ENCODE measurements around the gene ENTPD1.
"Not testable (repeated sequence)": the region's sequence is repeated elsewhere in the genome, so short reads cannot be mapped to it uniquely, and the experiment has no call there.

ENTPD1 gene

DNA sequence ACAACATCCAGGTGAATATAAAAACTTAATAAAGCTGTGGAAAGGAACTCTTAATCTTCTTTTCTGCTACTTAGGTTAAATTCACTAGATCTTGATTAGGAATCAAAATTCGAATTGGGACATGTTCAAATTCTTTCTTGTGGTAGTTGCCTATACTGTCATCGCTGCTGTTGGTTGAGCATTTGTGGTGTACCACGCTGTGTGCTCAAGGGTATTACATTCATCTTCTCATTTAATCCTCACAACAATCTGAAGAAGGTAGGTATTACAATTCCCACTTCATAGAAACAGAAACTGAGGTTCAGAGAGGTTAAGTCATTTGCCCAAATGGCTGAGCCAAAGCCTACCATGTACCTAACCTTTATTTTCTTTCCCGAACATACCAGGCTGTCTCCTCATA, 111.9 kb downstream of the ENTPD1 start:
- Mint-ChIP-seq H3K4me3 (no peak overlapping the region), H3K27me3 (ENCODE audit: low read depth) (no peaks in the 10 kb centered on the region), H3K36me3 (ENCODE audit: low read depth) (peaks cover 33% of the 10 kb centered on the region), H3K4me1 (ENCODE audit: low read depth) (peaks cover 29% of the 10 kb centered on the region), H3K9me3 (no peaks in the 10 kb centered on the region), H3K27ac (no peak overlapping the region)

- Mint-ChIP-seq H3K27me3 (ENCODE audit: low read depth) (no peaks in the 10 kb centered on the region), H3K4me3 (no peak overlapping the region), H3K36me3 (ENCODE audit: low read depth) (peaks cover 44% of the 10 kb centered on the region), H3K4me1 (ENCODE audit: low read depth) (peaks cover 3% of the 10 kb centered on the region), H3K27ac (no peak overlapping the region), H3K9me3 (peaks cover 10% of the 10 kb centered on the region)
Observed at GRCh38 chr10:95872158-95872711, 116.3 kb downstream of the ENTPD1 start.

GRCh38 chr10:95873139-95873538, 117.2 kb downstream of the ENTPD1 start:
- Mint-ChIP-seq H3K9me3 (peaks cover 10% of the 10 kb centered on the region), H3K4me1 (ENCODE audit: low read depth) (no peaks in the 10 kb centered on the region), H3K4me3 (no peak overlapping the region), H3K27ac (no peak overlapping the region), H3K36me3 (ENCODE audit: low read depth) (peaks cover 39% of the 10 kb centered on the region), H3K27me3 (ENCODE audit: low read depth) (no peaks in the 10 kb centered on the region)

- H3K9me3 Mint-ChIP-seq = peaks cover 10% of the 10 kb centered on the region
- no peaks in the 10 kb centered on the region for H3K4me1 Mint-ChIP-seq (ENCODE audit: low read depth)
- no peak overlapping the region for H3K4me3 Mint-ChIP-seq
- H3K27me3 Mint-ChIP-seq (ENCODE audit: low read depth) = no peaks in the 10 kb centered on the region
- H3K27ac Mint-ChIP-seq = no peak overlapping the region
- peaks cover 39% of the 10 kb centered on the region for H3K36me3 Mint-ChIP-seq (ENCODE audit: low read depth)
Observed at GRCh38 chr10:95873651-95874050, 117.7 kb downstream of the ENTPD1 start.

- H3K9me3 Mint-ChIP-seq; H3K4me3 Mint-ChIP-seq; H3K27me3 Mint-ChIP-seq (ENCODE audit: low read depth); H3K4me1 Mint-ChIP-seq (ENCODE audit: low read depth); H3K27ac Mint-ChIP-seq: not testable (repeated sequence)
- H3K36me3 Mint-ChIP-seq (ENCODE audit: low read depth) = peaks cover 39% of the 10 kb centered on the region
Observed at GRCh38 chr10:95874783-95875182, 118.8 kb downstream of the ENTPD1 start.

DNA sequence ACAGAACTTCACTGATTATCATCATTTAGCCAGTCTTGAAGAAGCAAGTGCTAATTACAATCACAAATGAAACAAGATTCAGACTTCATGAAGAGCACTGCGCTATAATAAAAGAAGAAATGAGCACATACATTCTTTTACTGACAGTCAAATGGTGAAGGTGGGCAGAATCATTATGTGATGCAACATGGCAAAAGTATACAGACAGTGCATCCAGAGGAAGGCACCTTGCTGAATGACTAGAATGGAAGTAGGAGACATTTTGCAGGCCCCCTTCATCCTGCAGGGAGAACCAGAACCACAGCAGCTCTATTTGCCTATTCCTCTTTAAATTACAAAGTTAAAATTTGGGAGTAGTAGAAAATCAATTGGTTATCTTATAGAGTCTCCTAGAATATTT, 120.8 kb downstream of the ENTPD1 start:
- Mint-ChIP-seq H3K9me3 (peaks cover 10% of the 10 kb centered on the region), H3K36me3 (ENCODE audit: low read depth) (peaks cover 32% of the 10 kb centered on the region), H3K27me3 (ENCODE audit: low read depth) (no peaks in the 10 kb centered on the region), H3K4me3 (no peak overlapping the region), H3K4me1 (ENCODE audit: low read depth) (no peaks in the 10 kb centered on the region), H3K27ac (no peak overlapping the region)

DNA sequence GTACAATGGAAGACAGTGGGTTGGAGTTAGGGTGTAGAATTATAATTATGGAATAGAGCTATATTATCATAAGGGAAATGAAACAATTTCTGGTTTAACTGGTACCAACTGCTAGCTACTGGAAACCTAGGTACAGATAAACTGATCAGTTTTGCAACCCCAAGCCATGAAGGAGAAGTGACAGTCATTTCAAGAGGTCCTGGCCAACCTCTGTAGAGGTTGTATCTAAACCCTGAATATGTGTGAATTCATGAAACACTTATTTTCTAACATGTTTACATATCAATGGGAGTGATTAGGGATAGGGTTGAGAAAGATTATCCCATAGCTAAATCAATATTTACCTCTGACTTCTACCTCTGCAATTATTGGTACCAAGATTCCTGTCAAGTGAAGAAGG, 121.9 kb downstream of the ENTPD1 start:
- H3K36me3 Mint-ChIP-seq (ENCODE audit: low read depth) = peaks cover 25% of the 10 kb centered on the region

GRCh38 chr10:95880704-95881103, 124.7 kb downstream of the ENTPD1 start:
- no peak overlapping the region for H3K27ac Mint-ChIP-seq
- H3K9me3 Mint-ChIP-seq = no peaks in the 10 kb centered on the region
- H3K4me3 Mint-ChIP-seq = no peak overlapping the region
- no peaks in the 10 kb centered on the region for H3K4me1 Mint-ChIP-seq (ENCODE audit: low read depth)
- H3K36me3 Mint-ChIP-seq (ENCODE audit: low read depth) = peaks cover 7% of the 10 kb centered on the region
- no peaks in the 10 kb centered on the region for H3K27me3 Mint-ChIP-seq (ENCODE audit: low read depth)

More for the DNA sequence above, 121.9 kb downstream of the ENTPD1 start:
- no peak overlapping the region for H3K4me3 Mint-ChIP-seq
- H3K9me3 Mint-ChIP-seq = peaks cover 10% of the 10 kb centered on the region
- no peaks in the 10 kb centered on the region for H3K27me3 Mint-ChIP-seq (ENCODE audit: low read depth)
- H3K27ac Mint-ChIP-seq = no peak overlapping the region
- H3K4me1 Mint-ChIP-seq (ENCODE audit: low read depth) = no peaks in the 10 kb centered on the region

- Mint-ChIP-seq H3K36me3 (ENCODE audit: low read depth) (peaks cover 5% of the 10 kb centered on the region), H3K27me3 (ENCODE audit: low read depth) (no peaks in the 10 kb centered on the region), H3K27ac (no peak overlapping the region), H3K4me3 (no peak overlapping the region), H3K9me3 (no peaks in the 10 kb centered on the region), H3K4me1 (ENCODE audit: low read depth) (no peaks in the 10 kb centered on the region)
Observed at GRCh38 chr10:95881316-95881715, 125.4 kb downstream of the ENTPD1 start.

- Mint-ChIP-seq H3K4me1 (ENCODE audit: low read depth) (no peaks in the 10 kb centered on the region), H3K9me3 (no peaks in the 10 kb centered on the region), H3K36me3 (ENCODE audit: low read depth) (peaks cover 17% of the 10 kb centered on the region), H3K27me3 (ENCODE audit: low read depth) (no peaks in the 10 kb centered on the region), H3K27ac (no peak overlapping the region), H3K4me3 (no peak overlapping the region)
Observed at GRCh38 chr10:95889830-95890229, 133.9 kb downstream of the ENTPD1 start.

DNA sequence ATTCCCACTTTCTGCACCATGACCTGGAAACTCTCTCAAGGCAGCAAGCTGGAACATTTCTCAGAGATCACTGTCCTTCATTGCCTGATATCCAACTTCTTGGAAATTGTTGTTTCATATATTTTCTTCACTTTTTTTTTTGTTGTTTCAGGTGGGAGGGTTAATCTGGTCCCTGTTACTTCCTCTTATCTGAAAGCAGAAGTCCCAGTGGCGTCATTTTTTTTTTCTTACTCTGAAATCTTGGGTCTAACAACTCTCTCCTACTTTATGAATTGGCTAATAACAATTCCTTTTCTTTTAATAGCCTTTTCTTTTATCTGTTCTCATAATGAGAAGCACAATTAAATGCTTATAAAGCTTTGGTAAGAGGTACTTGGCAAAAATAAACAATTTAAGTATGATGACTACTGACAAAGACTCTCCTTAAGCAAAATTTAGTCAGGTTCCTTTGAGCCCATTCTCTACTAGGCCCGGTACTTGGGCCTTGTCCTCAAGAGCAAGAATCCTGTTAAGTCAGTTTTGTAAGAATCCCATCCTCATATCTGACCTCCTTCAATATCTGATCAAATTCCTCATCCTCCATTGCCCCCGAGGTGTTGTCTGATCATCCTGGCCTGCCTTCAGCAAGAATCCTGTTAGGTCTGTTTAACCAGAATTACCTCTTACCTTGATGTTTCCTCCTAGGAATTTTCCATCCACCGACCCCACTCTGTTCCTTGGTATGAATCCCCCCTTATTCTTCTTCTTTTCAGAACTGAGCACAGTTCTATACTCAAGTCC, 140.3 kb downstream of the ENTPD1 start:
- no peak overlapping the region for H3K27ac Mint-ChIP-seq
- no peak overlapping the region for H3K4me3 Mint-ChIP-seq
- H3K27me3 Mint-ChIP-seq (ENCODE audit: low read depth) = no peaks in the 10 kb centered on the region
- H3K36me3 Mint-ChIP-seq (ENCODE audit: low read depth) = peaks cover 33% of the 10 kb centered on the region
- no peaks in the 10 kb centered on the region for H3K4me1 Mint-ChIP-seq (ENCODE audit: low read depth)
- no peaks in the 10 kb centered on the region for H3K9me3 Mint-ChIP-seq

DNA sequence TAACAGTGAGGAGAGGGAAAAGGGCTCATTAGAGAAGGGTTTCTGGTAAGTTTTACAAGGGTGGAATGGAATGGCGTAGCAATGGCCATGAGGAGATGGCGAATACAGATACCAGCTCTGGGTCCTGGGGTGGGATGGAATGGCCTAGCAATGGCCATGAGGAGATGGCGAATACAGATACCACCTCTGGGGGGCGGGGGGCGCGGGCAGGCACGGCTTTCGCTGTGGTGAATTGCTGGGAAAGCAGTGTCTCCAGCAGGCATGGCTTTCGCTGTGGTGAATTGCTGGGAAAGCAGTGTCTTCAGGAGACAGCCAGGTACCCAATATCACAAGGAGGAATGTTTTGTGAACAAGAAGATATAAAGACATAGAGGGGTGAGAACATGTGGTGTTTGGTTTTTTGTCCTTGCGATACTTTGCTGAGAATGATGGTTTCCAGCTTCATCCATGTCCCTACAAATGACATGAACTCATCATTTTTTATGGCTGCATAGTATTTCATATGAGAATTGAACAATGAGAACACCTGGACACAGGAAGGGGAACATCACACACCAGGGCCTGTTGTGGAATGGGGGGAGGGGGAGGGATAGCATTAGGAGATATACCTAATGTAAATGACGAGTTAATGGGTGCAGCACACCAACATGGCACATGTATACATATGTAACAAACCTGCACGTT, 150.1 kb downstream of the ENTPD1 start:
- peaks cover 11% of the 10 kb centered on the region for H3K4me1 Mint-ChIP-seq (ENCODE audit: low read depth)
- H3K36me3 Mint-ChIP-seq (ENCODE audit: low read depth); H3K27ac Mint-ChIP-seq; H3K9me3 Mint-ChIP-seq: not testable (repeated sequence)
- peaks cover 11% of the 10 kb centered on the region for H3K27me3 Mint-ChIP-seq (ENCODE audit: low read depth)
- H3K4me3 Mint-ChIP-seq = peak overlapping the region; percentile 36

DNA sequence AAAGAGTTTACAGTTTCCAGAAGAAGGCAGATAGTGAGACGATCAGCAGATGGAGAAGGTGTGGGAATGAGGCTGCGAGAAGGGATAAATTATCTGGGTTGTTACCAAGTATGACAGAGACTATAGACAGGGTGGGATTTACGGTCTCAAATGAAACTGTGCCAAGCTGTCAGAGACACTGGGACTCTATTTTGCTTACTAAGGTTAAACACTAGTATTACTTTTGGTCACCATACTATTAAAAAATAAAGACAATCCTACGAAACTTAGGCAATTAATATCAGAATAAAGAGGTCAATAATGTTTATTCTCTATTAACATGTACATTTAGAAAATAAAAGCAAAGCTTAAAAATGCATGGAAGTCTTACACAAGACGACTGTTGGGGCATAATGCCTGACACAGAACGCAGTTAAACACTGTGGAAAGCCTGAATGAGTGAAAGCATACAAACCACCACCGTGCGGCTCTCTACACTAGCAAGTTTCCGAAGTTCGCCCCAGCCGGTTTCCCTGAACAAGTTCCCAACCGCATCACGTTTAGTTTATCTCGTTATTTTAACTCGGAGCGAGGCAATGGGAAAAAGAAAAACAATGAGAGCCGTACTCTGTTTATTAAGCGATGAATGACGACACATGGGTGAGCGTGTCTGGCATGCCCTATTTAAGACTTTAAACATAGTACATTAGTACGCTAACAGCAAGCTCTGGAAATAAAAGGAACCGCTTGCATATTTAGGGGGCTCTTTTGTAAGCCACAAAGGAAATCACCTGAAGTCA, 150.9 kb downstream of the ENTPD1 start:
- peaks cover 16% of the 10 kb centered on the region for H3K27me3 Mint-ChIP-seq (ENCODE audit: low read depth)
- no peaks in the 10 kb centered on the region for H3K9me3 Mint-ChIP-seq
- H3K27ac Mint-ChIP-seq = peak overlapping the region; percentile 43
- H3K36me3 Mint-ChIP-seq (ENCODE audit: low read depth) = peaks cover 7% of the 10 kb centered on the region
- H3K4me3 Mint-ChIP-seq = peak overlapping the region; percentile 89
- peaks cover 11% of the 10 kb centered on the region for H3K4me1 Mint-ChIP-seq (ENCODE audit: low read depth)

GRCh38 chr10:95907456-95908253, 151.7 kb downstream of the ENTPD1 start, which contains the start of gene CC2D2B:
Gene CC2D2B (plus strand): TSS chr10:95907975. CDS start chr10:95911324, 3,349 bp downstream.
- no peaks in the 10 kb centered on the region for H3K9me3 Mint-ChIP-seq
- peak within 1 kb of the TSS; percentile 89 for H3K4me3 Mint-ChIP-seq
- peaks cover 4% of the 10 kb centered on the region for H3K36me3 Mint-ChIP-seq (ENCODE audit: low read depth)
- H3K27me3 Mint-ChIP-seq (ENCODE audit: low read depth) = peaks cover 21% of the 10 kb centered on the region
- peak within 1 kb of the TSS; percentile 76 for H3K27ac Mint-ChIP-seq
- H3K4me1 Mint-ChIP-seq (ENCODE audit: low read depth) = peaks cover 11% of the 10 kb centered on the region
